ENCODE data around the gene OTULIN.

OTULIN gene

DNA sequence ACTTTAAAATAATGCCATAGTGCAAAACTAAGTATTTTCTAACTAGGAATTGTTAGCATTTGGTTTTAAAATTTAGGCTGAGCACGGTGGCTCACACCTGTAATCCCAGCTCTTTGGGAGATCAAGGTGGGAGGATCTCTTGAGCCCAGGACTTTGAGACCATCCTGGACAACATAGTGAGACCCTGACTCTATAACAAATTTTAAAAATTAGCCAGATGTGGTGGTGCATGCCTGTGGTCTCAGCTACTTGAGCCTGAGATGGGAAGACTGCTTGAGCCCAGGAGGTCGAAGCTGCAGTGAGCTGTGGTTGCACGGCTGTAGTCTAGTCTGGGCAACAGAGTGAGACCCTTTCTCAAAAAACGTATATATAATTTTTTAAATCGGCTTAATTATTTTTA lies 4.9 kb downstream of the OTULIN start:
- DNase-seq, result no peak

DNA sequence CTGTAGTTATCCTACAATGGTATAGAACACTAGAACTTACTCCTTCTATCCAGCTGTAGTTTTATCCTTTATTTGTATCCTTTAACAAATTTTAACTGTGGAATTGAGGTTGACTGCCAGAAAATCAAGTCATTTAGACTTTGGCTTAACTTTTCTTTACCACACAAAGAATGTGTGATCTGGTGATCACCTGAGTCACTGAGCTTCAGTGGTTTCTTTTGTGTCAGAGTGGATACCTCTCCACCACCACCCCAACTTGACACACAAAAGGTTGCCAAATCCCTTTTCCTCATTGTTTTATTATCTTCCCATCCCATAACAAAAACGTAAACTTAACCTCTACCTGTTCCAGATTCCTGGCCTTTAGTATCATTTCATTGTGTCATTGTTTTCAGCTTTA lies 5.5 kb downstream of the OTULIN start:
- no peak for DNase-seq

DNA sequence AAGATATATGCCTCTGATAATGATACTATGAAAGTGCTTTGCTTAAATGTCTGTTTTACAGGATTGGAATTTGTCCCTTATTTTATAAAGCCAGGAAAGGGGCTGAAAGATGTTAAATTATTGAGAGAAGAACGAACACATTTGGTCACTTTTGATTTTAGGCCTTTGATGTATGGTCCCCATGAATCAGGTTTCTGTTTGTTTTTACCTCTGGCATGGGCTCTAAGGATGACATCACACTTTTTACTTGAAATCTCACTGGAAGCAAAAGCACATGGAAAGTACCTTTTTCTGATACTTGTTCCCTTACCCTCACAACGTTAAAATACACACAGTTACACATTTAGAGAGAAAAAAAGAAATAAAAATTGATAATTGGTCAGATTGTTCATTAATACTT lies 6.9 kb downstream of the OTULIN start:
- DNase-seq, result peak in 1 of 5 donors; percentile 48

DNA sequence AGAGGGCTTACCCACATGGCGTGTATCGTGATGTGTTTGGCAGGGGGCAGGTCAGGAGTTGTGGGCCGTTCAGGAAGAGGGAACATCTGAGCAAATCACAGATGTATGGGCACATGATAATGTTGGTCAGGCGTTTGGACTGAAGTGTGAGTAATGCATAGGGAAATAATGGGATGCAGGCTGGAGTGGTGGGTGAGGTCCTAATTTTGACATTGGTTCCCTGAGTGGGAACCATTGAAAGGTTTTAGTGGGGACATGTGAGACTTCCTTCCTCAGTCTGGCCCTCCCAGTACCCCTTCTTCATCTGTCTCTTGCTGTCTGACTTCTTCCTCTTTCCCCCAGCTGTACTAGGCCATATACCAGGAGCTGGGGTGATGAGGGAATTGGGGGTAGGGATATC lies 7.6 kb downstream of the OTULIN start:
- DNase-seq, result no peak

DNA sequence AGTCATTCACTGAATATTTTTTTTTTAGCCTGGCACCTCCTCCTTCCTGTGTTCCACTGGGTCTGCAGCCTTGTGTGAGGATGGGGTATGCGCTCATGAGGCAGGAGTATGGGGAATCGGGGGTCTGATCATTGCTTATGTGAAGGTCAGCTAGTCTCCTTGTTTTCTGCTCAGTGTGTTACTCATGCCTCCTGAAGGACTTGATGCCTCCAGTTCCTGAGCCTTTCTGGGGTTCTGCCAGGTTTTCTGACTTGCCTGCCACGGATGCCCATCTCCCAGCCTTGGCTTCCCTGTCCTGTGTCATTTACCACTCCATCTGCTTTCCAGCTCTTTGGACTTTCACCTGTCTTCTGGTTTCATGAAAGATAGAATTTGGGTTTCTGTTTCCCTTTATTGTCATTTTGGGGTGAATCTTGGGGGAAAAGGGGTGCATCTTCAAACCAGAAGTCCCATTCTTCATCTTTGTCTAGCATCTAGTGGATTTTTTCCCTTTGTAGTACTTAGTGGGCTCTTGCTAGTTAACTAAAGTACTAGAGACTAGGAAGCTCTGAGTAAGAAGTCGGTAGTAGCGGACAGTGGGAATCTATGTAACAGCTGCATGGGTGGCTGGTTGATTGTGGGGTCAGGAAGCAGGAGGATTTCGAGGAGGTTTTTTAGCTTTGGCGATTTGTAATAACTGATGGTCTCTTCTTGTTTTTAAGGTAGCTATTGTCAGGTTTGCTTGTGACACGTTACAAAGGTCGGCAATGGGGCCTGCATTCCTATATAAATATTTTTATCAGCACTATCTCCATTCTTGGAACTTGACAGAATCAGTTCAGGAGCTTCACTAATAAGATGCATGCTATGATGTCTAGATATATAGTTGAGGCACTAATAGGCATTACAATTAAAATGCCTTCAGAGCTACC lies 8.2 kb downstream of the OTULIN start:
- no peak for DNase-seq

DNA sequence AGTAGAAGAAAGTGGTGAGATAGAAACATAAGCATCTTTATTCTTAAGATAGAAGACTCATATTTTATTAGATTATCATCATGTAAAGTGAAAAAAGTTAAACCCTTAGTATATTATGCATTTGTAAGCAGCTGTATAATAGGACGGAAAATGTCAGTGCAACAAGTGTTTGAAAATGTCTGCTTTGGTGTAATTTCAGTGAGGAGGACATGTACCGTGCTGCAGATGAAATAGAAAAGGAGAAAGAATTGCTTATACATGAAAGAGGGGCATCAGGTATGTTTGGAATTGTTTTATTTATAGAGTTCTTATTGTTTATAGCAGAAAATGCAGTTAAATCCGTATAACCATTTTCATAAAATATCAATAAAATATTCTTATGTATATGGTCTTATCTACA lies 8.9 kb downstream of the OTULIN start:
- no peak for DNase-seq

DNA sequence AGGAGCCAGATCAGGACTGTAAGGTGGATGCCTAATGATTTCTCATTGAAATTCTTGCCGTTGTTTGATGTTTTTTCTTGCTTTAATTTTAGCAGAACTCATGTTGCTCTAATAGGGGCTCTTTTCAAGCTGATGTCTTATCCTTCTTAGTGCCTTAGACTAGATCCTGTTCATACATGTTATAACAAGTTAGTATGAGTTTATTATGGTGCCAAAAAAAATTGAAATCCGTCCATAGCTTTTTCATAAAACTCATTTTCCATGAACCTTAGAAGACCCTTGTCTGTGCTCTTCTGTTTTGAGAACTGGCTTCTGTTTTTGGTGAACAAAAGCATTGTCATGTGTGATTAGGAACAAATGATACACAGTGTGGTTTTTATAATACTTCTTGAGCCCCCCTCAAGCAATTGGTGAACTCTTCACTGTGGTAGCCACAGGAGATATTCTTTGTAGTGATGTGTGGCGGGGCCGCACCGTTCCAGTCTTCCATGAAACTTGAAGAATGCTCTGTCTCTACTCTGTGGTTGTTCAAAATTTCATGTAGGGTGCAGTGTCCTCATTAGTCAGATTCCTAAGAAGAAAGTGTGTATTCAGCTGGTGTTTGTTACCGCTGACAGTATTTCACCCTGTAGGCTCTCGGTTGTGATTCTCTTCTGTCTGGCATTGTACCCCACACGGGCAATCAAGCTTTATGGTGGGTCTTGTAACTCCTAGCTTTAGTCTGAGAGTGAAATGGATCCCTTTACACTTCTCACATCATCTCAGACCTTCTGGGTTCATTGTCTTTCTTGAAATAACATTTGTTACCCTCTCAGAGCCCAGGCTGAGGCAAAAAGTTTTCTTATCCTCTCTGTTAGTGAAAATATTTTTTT lies 10.7 kb downstream of the OTULIN start:
- no peak for DNase-seq

DNA sequence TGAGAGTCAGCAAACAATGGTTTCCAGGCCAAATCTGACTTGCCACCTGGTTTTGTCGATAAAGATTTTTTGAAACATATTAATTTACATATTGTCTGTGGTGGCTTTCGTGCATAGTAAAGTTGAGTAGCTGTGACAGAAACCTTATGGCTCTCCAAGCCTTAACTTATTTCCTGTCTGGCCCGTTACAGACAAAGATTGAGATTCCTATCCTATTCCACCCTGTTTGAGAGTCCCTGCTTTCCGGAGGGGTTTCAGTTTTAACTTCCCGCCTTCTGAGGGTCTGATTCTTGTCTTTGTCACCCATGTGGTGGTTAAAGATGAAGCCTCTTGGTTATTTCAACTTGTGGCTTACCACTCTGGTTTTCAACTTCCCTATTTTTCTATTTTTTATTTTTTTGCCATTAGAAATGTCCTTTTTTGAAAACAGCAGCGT lies 11.4 kb downstream of the OTULIN start:
- peak in 1 of 5 donors; percentile 22 for DNase-seq

DNA sequence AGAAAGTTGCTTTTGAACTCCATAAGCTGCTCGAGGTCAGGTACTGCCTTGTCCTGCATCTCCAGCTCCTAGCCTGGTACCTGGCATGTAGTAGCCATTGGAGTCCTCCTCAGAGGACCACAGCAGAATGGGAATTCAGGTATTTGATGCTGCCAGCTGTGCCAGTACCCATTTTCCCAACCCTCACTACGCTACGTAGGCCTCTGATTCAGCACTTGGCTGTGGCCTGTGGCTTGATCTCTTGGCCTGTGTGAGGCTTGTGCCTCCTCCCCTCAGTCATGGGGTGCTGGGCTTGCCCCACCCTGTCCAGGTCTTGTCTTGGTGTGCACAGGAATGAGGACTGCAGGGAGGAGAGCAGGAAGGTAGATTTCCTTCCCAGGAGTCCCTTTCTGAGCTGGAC lies 11.8 kb downstream of the OTULIN start:
- DNase-seq, result no peak

DNA sequence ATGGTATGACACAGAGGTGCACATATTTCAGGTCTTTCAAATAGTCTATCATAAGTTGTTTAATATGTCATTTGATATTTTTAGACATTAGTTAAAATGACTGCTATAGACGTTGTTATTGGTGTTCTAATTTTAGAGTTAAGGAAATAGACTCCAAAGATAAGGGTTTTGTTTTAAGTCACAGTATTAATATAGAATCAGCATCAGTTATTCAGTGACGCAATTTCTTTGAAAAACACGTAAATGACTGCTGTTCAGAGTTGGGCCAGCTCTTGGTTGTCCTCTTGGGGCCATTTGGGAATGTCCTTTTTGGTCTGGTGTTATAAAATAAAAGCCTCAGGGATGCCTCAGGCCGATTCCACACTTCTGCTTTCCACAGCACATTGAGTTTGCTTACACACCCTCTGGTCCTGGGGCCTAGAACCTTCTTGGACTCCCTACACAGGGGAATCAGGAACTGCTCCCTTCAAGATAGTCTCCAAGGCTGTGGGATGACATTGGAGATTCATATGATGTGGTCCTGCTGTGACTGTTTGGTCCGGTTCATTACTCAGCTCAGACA lies 14.3 kb downstream of the OTULIN start:
- no peak for DNase-seq

DNA sequence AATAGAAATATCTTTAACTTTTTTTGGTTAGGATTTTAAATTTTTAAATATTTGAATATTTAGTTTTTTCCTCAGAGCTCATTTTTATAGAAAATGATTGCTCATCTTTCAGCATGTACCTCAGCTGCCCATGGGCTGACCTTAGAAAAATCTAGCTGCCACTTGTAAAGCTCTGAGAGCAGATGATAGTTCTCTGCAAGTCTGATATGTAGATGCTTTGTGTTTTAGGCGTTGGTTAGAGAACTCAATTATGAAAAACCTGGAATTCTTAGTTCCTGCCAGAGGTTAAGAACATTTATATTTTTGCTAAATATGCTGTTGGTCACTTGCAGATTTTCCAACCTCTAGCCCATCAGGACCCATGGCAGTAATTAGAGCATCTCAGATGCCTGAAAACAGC lies 15.1 kb downstream of the OTULIN start:
- DNase-seq, result no peak

DNA sequence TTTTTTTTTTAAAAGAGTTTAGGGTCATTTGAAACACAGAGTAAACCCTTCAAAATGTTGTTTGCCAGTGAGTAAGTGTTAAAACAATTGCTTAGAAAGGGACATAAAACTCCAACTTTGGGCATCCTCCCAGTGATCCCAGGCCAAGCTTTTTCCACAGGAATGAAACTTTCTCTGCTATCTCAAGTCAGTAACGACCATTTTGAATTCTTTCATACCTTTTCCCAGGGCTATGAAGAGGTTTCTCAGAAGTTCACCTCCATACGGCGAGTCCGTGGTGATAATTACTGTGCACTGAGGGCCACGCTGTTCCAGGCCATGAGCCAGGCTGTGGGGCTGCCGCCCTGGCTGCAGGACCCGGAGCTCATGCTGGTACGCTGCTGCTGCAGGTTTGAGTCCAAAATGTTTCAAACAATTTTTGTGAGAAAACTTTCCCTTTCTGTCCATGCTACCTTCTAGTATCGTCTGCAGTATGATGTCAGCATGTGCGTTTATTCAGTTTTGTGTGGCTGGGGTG lies 16.8 kb downstream of the OTULIN start:
- no peak for DNase-seq

DNA sequence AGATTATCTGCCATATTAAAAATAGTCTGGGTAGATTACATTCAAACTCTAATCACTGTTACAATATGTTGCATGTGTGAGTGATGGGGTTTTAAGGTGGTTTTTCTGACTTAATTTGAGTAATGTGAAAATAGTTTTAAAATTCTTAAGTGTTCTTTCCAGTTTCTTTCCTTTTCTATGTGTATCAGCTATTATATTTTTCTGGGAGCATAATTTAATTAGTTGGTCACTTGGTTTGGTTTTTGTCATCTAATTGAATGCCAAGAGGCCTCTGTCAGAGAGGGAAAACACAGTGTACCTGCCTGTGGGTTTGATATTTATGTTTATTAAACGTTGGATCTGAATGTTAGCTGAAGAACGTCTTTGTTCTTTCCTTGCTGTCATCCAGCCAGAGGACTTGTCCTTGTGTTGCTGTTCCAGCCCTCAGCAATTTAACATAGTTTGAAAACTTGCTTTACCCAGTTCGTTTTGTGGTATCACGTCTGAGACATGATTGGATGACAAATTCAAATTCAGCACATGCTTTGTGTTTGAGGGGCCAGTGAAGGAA lies 19.5 kb downstream of the OTULIN start:
- no peak for DNase-seq

DNA sequence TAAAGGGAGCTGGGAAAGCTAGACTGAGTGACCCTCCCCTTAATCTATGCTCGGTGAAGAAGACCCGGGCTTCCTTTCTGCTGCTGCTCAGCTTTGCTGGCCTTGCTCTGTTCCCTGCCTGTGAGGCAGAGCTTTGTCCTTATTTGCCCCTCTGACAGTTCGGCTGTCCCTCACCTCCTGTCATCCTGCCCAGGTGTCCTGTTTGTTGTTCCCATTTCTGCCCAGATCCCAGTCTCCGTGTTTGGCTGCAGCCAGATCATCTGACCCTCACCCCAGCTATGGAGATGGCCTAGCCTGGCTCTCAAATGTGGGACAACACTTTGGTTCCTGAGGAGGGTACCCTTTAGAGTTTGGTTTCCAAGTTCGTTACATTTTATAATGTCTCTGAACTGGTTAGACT lies 20.2 kb downstream of the OTULIN start:
- no peak for DNase-seq

DNA sequence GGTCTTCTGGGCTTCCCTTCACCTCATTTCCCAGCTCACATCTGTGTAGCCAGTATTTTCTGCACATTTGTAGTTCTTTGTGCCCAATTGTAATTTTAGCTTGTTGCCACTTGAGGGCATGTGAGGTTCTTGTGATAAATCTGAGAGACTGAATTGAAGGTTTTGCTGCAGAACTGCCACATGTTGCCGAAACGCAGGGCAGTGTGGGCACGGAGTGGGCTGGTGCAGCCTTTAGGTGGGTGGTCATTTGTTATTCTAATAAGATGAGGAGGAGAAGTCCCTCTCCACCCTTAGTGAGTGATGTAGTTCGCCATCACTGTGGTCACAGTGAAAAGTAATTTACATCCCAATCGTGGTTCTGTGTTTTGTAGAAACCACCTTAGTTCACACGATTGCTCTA lies 21.2 kb downstream of the OTULIN start:
- DNase-seq, result peak in 2 of 5 donors; percentile 25 to 63

DNA sequence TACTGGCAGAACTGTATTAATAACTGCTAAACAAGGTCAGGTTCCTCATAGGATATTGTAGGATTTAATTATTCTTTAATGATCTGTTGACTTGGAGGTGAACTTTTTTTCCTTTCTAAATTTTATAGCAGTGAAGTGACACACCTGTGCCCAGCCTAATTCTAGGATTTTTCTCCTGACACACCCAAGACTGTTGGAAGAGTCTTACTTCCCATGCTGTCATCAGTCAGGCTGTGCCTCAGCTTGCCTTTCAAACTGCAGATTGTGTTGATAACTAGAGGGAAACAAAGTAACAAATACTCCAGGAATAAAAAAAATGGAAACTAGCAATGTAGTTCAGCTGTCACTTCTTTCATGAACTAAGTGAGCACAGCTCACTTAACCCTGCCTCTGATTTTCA lies 22.0 kb downstream of the OTULIN start:
- DNase-seq, result no peak

DNA sequence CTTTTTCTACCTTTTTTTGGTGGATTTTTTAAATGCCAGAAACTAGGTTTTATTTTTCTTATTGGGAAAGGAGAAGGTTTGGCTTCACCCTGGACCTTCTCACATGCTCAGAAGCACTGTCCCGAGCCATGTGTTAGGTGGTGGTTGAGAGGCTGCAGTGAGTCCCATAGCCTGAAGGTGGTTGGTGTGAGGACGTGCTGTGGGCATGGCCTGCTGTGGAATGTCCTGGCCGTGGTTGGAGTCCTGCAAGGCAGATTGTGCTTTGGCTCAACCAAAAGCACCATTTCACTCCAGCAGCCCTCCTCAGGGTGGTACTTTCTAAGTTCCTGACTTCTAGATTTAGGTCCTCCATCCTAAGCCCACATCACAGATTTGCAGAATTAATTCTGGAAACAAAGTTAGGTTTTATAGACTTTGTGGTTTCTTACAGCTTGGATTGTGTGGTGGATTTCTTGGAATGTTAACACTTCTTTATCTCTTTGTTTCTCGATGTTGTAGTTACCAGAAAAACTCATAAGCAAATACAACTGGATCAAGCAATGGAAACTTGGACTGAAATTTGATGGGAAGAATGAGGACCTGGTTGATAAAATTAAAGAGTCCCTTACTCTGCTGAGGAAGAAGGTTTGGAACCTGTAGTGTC lies 22.6 kb downstream of the OTULIN start:
- no peak for DNase-seq

DNA sequence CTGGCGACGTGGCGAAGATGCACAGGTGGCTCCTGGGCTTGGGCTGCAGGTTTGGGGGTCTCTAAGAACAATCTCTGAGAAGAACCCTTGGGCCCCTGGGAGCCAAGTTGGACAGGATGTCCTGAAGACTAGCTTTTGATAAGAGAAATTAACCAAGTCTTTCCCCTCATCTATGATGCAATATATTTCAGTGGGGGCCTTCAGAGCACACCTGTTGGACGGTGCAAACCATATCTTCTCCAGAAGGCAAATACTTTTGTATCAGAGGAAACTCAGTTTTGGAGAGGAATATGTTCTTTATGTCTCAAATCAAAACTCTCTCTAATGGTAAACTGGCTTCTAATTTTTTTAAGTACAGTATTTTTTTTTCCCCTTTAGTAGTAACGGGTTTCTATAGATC lies 28.6 kb downstream of the OTULIN start:
- no peak for DNase-seq

DNA sequence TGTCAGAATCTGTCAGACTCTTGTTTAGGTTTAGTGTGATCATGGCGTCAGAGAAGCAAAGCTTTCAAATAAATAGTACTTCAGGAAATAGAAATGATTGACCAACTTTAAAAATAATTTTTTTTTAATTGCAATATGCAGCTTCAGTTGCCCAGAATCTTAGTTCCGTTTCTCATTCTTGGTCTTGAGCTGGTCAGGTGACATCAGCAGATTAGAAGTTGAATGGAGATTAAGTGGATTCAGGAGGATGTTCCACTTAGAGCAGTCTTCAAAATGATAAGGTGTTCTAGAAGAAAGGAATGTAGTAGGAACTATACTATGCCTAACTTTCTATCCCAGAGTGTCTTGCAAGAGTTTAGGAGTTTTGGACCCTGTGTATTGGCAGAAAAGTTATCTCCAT lies 30.6 kb downstream of the OTULIN start:
- DNase-seq, result no peak

DNA sequence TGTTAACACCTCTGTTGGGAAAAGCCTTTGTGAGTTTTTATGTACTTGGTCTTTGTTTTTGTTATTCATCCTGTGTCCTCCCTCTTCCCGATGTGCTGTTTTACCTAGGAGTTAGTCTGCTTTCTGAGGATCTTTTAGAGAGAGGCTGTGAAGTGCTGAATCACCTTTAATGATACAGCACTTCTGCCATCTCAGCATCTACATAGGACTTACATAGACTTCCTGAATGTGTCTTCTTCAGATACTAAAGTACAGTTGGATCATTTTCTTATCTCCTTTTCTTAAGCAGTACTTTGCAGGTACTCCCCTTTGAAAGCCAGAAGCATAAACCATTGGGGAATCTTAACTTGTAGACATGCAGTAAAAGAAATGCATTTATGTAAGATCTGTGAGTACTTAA lies 31.5 kb downstream of the OTULIN start:
- no peak for DNase-seq

DNA sequence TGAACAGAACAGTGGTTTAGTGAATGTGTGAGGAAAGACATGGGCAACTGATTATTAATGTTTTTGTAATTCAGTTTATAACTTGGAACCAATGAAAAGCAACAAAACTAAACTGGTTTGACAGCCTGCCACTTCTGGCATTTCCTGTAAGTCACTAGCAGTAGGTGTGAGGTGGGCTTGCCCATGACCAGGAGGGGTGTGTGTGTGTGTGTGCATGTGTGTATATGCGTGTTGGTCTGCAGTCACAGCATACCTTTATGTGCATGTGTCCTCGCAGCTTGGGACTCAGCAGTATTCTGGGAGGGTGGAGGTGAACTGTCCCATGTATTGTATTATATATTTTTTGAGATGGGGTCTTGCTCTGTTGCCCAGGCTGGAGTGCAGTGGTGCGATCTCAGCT lies 32.3 kb downstream of the OTULIN start:
- DNase-seq, result no peak

DNA sequence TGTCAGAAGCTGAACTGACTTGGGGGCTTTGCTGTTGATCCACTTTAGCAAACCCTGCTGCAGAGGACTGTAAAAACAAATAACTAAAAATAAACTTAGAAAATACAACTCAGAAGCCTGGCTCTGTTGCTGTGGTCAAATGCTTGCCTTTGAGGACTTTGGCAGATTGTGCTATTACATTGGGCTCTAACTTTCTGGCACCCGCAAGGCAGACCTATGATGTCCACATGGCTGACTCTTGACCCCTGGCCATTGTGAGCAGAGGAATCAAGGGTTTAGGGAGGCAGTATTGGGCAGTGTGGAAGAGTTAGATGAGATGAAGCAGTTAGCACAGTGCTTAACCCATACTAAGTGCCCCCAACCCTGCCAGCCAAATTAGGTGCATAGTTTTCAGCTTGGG lies 34.0 kb downstream of the OTULIN start:
- DNase-seq, result no peak

DNA sequence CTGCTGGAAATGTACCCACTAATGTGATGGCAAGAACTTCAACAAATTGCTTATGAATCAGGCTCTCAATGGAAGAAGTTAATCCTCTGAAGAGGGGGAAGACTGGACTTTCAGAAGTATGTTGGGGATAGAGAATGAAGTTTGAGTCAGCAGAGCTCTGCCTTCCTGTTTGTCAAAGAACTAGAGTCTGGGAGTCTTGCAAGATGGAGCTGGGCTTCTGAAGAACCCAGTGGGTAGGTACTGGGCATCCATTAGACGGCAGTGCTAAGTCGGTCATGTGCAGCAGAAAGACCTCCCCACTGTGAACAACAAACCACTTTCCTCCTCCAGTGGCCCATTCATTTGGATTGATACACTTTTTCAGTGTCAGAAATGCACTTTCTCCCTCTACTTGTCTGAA lies 34.6 kb downstream of the OTULIN start:
- no peak for DNase-seq
